Neural cell (in vitro differentiated cells): ENCODE data around the gene LAPTM5. TPM values are rescaled to one million over a fixed set of nuclear protein-coding genes. Genes with fewer than 3 reads are reported as not detected.

Experiments used
- H2AFZ ChIP-seq: fragments of 200-600, 300-800 bp; sonication (generic), shearing (Covaris generic); 2 replicates; pipeline ENCODE4 v1.6.0; 2014; ENCODE audit warnings: low read depth, mild to moderate bottlenecking, antibody characterized with exemption, low read length, moderate library complexity
- H3F3A ChIP-seq: fragments of 200-600 bp; shearing (Covaris generic); 2 replicates; pipeline ENCODE4 v1.6.1; 2016; ENCODE audit warnings: mild to moderate bottlenecking, moderate library complexity, mixed read lengths, antibody characterized with exemption, low read length; ENCODE audit not compliant: insufficient read depth, poor library complexity, severe bottlenecking
- H3K27ac ChIP-seq: fragments of 200-600, 300-800 bp; sonication (generic), shearing (Covaris generic); 2 replicates; pipeline ENCODE4 v1.5.1; 2014; ENCODE audit warnings: mild to moderate bottlenecking, low read length, moderate library complexity
- H3K27me3 ChIP-seq: fragments of 300-800, 200-600 bp; sonication (generic), shearing (Covaris generic); 2 replicates; pipeline ENCODE4 v1.6.0; 2014; ENCODE audit warnings: mild to moderate bottlenecking, low read depth, low read length, moderate library complexity; ENCODE audit not compliant: insufficient read depth
- H3K36me3 ChIP-seq: fragments of 300-800, 200-600 bp; sonication (generic), shearing (Covaris generic); 2 replicates; pipeline ENCODE4 v1.5.1; 2014; ENCODE audit warnings: mild to moderate bottlenecking, antibody characterized with exemption, low read length, moderate library complexity; ENCODE audit not compliant: insufficient read depth
- H3K4me2 ChIP-seq: fragments of 300-800, 200-600 bp; sonication (generic), shearing (Covaris generic); 2 replicates; pipeline ENCODE4 v1.6.0; 2014; ENCODE audit warnings: mild to moderate bottlenecking, low read length
- H3K4me3 ChIP-seq: fragments of 300-800, 200-600 bp; sonication (generic), shearing (Covaris generic); 2 replicates; pipeline ENCODE4 v1.5.1; 2014; ENCODE audit warnings: mild to moderate bottlenecking, low read length, moderate library complexity
- H3K79me2 ChIP-seq: fragments of 200-600 bp; shearing (Covaris generic); replicated peaks from 2 replicates; pipeline ENCODE4 v1.6.0; 2014; ENCODE audit warnings: mild to moderate bottlenecking, low read length, moderate library complexity; ENCODE audit not compliant: insufficient read depth
- H3K9ac ChIP-seq: fragments of 300-800, 200-600 bp; sonication (generic), shearing (Covaris generic); 2 replicates; pipeline ENCODE4 v1.6.1; 2016; ENCODE audit warnings: mild to moderate bottlenecking, low read length, mixed read lengths
- H3K9me2 ChIP-seq: fragments of 200-600 bp; shearing (Covaris generic); 2 replicates; pipeline ENCODE4 v1.6.1; 2016; ENCODE audit warnings: mild to moderate bottlenecking, low read length, mixed read lengths; ENCODE audit not compliant: insufficient read depth
- H3K9me3 ChIP-seq: fragments of 200-600, 300-800 bp; sonication (generic), shearing (Covaris generic); 2 replicates; pipeline ENCODE4 v1.6.1; 2016; ENCODE audit warnings: mild to moderate bottlenecking, mixed run types, low read length, moderate library complexity, mixed read lengths
- H4K20me1 ChIP-seq: fragments of 200-600 bp; shearing (Covaris generic); 2 replicates; pipeline ENCODE4 v1.6.1; 2016; ENCODE audit warnings: mild to moderate bottlenecking, mixed run types; ENCODE audit not compliant: insufficient read depth
- EP300 ChIP-seq: fragments of 450-650 bp; conservative IDR thresholded peaks from 2 replicates; pipeline ENCODE4 v1.6.1; 2014; ENCODE audit warnings: antibody characterized with exemption, mild to moderate bottlenecking, moderate library complexity; ENCODE audit not compliant: poor library complexity, severe bottlenecking
- EZH2 ChIP-seq: fragments of 200-600, 300-800 bp; shearing (Covaris generic), sonication (generic); IDR thresholded peaks from 2 replicates; pipeline ENCODE4 v1.6.1; 2014; ENCODE audit warnings: antibody characterized with exemption, low read length, borderline replicate concordance, mild to moderate bottlenecking; ENCODE audit not compliant: insufficient read depth, poor library complexity, severe bottlenecking
- MXI1 ChIP-seq: fragments of 450-650 bp; conservative IDR thresholded peaks from 2 replicates; pipeline ENCODE4 v1.6.1; 2014; ENCODE audit warnings: antibody characterized with exemption, mild to moderate bottlenecking; ENCODE audit not compliant: poor library complexity, severe bottlenecking
- POLR2AphosphoS5 ChIP-seq: IDR thresholded peaks from 2 replicates; pipeline ENCODE4 v1.6.1; 2012
- RAD21 ChIP-seq: fragments of 450-650 bp; conservative IDR thresholded peaks from 2 replicates; pipeline ENCODE4 v1.6.1; 2014; ENCODE audit warnings: antibody characterized with exemption, mild to moderate bottlenecking, moderate library complexity
- SMC3 ChIP-seq: fragments of 450-650 bp; conservative IDR thresholded peaks from 2 replicates; pipeline ENCODE4 v1.6.1; 2014; ENCODE audit warnings: antibody characterized with exemption, mild to moderate bottlenecking, moderate library complexity; ENCODE audit not compliant: poor library complexity
- TAF1 ChIP-seq: IDR thresholded peaks from 2 replicates; pipeline ENCODE4 v1.6.1; 2012; ENCODE audit warnings: low read depth
- polyA plus RNA-seq: library from polyadenylated mRNA; depleted of rRNA; stranded (reverse); fragments of >200 nt; gene quantifications from 2 replicates; pipeline ENCODE4 v1.2.3, GENCODE V29; 2014
- TF ChIP-seq, protein P1 (sequence below): fragments of 450-650 bp; IDR thresholded peaks from 2 replicates; pipeline ENCODE4 v1.5.1; 2014; ENCODE audit warnings: antibody characterized with exemption, mild to moderate bottlenecking, moderate library complexity; ENCODE audit not compliant: poor library complexity, severe bottlenecking
- TF ChIP-seq, protein P2 (sequence below): IDR thresholded peaks from 2 replicates; pipeline ENCODE4 v1.6.1; 2012; ENCODE audit warnings: borderline replicate concordance

The LAPTM5 gene
- polyA plus RNA-seq, 1 donor from 2014 or later, result 0.12 TPM

DNA sequence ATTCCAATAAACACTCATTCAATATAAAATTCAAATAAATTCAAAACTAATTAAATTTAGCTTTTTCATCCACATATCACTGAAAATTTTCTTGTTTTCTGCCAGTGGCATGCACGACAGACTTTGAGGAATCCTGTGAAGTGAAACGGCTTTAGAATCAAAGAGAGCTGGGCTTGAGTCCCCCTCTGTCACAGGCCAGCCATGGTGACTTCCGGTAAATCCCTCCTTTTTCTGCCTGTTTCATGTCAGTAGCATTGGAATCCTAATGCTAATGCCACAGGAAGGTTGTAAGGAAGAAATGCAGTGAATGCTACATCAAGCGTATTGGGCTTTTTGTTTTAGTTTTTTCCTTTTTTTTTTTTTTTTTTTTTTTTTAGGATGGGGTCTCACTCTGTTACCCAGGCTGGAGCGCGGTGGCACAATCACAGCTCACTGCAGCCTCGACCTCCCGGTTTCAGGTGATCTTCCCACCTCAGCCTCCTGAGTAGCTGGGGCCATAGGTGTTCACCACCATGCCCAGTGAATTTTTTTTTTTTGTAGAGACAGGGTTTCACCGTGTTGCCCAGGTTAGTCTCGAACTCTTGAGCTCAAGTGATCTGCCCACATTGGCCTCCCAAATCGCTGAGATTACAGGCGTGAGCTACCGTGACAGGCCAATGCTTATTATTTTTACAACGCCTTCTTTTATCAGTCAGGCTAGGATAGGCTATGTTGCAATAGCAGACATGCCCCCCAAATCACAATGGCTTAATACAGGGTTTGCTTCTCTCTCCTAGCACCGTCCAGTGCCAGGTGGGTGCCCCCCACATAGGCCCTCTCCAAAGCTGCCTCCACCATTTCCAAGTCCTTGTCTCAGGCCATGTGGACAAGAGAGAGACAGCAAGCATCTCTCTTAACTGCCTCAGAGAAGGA, 30.5 kb downstream of the LAPTM5 start:
- no peak overlapping the region for H2AFZ ChIP-seq
- no peak overlapping the region for H3K9ac ChIP-seq
- H3K27ac ChIP-seq, result no peak overlapping the region
- no peak overlapping the region for H3K4me3 ChIP-seq
- H3K9me2 ChIP-seq, result no peaks in the 10 kb centered on the region
- no peaks in the 10 kb centered on the region for H3K36me3 ChIP-seq
- no peaks in the 10 kb centered on the region for H3K9me3 ChIP-seq
- H3K79me2 ChIP-seq, result no peaks in the 10 kb centered on the region
- no peak for TF ChIP-seq TAF1
- TF ChIP-seq, protein P1, sequence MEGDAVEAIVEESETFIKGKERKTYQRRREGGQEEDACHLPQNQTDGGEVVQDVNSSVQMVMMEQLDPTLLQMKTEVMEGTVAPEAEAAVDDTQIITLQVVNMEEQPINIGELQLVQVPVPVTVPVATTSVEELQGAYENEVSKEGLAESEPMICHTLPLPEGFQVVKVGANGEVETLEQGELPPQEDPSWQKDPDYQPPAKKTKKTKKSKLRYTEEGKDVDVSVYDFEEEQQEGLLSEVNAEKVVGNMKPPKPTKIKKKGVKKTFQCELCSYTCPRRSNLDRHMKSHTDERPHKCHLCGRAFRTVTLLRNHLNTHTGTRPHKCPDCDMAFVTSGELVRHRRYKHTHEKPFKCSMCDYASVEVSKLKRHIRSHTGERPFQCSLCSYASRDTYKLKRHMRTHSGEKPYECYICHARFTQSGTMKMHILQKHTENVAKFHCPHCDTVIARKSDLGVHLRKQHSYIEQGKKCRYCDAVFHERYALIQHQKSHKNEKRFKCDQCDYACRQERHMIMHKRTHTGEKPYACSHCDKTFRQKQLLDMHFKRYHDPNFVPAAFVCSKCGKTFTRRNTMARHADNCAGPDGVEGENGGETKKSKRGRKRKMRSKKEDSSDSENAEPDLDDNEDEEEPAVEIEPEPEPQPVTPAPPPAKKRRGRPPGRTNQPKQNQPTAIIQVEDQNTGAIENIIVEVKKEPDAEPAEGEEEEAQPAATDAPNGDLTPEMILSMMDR, result no peak
- TF ChIP-seq, protein P2, sequence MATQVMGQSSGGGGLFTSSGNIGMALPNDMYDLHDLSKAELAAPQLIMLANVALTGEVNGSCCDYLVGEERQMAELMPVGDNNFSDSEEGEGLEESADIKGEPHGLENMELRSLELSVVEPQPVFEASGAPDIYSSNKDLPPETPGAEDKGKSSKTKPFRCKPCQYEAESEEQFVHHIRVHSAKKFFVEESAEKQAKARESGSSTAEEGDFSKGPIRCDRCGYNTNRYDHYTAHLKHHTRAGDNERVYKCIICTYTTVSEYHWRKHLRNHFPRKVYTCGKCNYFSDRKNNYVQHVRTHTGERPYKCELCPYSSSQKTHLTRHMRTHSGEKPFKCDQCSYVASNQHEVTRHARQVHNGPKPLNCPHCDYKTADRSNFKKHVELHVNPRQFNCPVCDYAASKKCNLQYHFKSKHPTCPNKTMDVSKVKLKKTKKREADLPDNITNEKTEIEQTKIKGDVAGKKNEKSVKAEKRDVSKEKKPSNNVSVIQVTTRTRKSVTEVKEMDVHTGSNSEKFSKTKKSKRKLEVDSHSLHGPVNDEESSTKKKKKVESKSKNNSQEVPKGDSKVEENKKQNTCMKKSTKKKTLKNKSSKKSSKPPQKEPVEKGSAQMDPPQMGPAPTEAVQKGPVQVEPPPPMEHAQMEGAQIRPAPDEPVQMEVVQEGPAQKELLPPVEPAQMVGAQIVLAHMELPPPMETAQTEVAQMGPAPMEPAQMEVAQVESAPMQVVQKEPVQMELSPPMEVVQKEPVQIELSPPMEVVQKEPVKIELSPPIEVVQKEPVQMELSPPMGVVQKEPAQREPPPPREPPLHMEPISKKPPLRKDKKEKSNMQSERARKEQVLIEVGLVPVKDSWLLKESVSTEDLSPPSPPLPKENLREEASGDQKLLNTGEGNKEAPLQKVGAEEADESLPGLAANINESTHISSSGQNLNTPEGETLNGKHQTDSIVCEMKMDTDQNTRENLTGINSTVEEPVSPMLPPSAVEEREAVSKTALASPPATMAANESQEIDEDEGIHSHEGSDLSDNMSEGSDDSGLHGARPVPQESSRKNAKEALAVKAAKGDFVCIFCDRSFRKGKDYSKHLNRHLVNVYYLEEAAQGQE, result no peak
- no peak for TF ChIP-seq MXI1
- TF ChIP-seq EP300, result no peak
- no peak for TF ChIP-seq EZH2
- TF ChIP-seq SMC3, result no peak
- TF ChIP-seq RAD21, result no peak
- no peak for TF ChIP-seq POLR2AphosphoS5
- no peaks in the 10 kb centered on the region for H4K20me1 ChIP-seq
- H3K27me3 ChIP-seq, result no peaks in the 10 kb centered on the region
- H3F3A ChIP-seq, result no peaks in the 10 kb centered on the region
- H3K4me2 ChIP-seq, result no peak overlapping the region

DNA sequence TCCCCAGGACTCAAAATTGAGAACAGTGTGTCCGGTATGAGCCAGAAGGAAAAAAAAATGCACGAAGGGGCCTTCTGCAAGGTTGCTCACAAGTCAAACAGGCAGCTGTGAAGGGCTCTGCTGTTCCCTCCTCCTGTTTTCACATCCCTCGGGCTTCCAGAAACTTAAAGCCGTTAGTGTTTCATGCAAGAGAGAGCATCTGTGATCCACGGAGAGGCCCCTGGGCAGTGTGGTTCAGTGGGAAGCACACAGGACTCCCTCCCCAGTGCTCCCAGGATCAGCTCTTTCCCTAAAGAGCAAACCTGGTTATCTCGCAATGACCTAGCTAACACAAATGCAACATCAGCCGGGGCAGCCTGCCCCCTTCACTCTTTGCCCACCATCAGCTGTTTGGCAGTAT, 31.3 kb downstream of the LAPTM5 start:
- Histone ChIP-seq H3K27me3 (no peaks in the 10 kb centered on the region), H3K36me3 (no peaks in the 10 kb centered on the region), H3K9me2 (no peaks in the 10 kb centered on the region), H3K4me3 (no peak overlapping the region), H3K4me2 (no peak overlapping the region), H2AFZ (no peak overlapping the region), H3K27ac (no peak overlapping the region), H3K79me2 (no peaks in the 10 kb centered on the region), H3K9ac (no peak overlapping the region), H3K9me3 (no peaks in the 10 kb centered on the region), H4K20me1 (no peaks in the 10 kb centered on the region), H3F3A (no peaks in the 10 kb centered on the region)
- TF ChIP-seq, protein P2, result no peak
- TF ChIP-seq TAF1 (no peak), SMC3 (no peak), MXI1 (no peak), EP300 (no peak), RAD21 (no peak)
- TF ChIP-seq, protein P1, result no peak
